ENCODE results near the gene CCN5. TPM values are rescaled to one million over a fixed set of nuclear protein-coding genes. Genes with fewer than 3 reads are reported as not detected.

The CCN5 gene
- total and polyA plus RNA-seq, 2 of the 13 experiments (the other 11 are each of a cell fraction or from before 2014, with no cell fraction given), result 0.12 TPM; not detected in 1

GRCh38 chr20:44692932-44693480 lies 22.2 kb upstream of the CCN5 start (continued):
- TF ChIP-seq ZNF646 (CRISPR knock-in tag; IDR thresholded peaks at IDR 0.05) (no peak), MAF1 (CRISPR knock-in tag; IDR thresholded peaks at IDR 0.05; ENCODE audit: borderline replicate concordance) (no peak), HNF4A (CRISPR knock-in tag; IDR thresholded peaks at IDR 0.05) (peak; percentile 72), ZNF431 (CRISPR knock-in tag; IDR thresholded peaks at IDR 0.05; ENCODE audit: borderline replicate concordance, low read depth) (no peak), ZFP41 (CRISPR knock-in tag; IDR thresholded peaks at IDR 0.05; ENCODE audit: borderline replicate concordance) (no peak), ZNF605 (CRISPR knock-in tag; IDR thresholded peaks at IDR 0.05) (peak; percentile 54; the same call in 1 of the 2 replicates), KMT2A (CRISPR knock-in tag; IDR thresholded peaks at IDR 0.05) (no peak), MXD4 (CRISPR knock-in tag; IDR thresholded peaks at IDR 0.05) (peak; percentile 63; the same call in 1 of the 2 replicates), MZF1 (CRISPR knock-in tag; IDR thresholded peaks at IDR 0.05; ENCODE audit: borderline replicate concordance) (no peak), FOXC1 (CRISPR knock-in tag; IDR thresholded peaks at IDR 0.05; ENCODE audit: borderline replicate concordance) (no peak), GMEB2 (CRISPR knock-in tag; IDR thresholded peaks at IDR 0.05; ENCODE audit: low read depth) (no peak), NCOR1 (IDR thresholded peaks at IDR 0.05; ENCODE audit: borderline replicate concordance, low read length) (peak; percentile 61; the same call in 1 of the 2 replicates), RFXANK (CRISPR knock-in tag; IDR thresholded peaks at IDR 0.05) (0 out of 2 replicates have a peak, but pooled peaks have one; percentile 62), E2F1 (CRISPR knock-in tag; IDR thresholded peaks at IDR 0.05) (no peak), KDM4B (CRISPR knock-in tag; IDR thresholded peaks at IDR 0.05) (0 out of 2 replicates have a peak, but pooled peaks have one; percentile 37), PHB2 (IDR thresholded peaks at IDR 0.05; ENCODE audit: partially characterized antibody) (no peak), NFE2L2 (IDR thresholded peaks at IDR 0.05; ENCODE audit: low read length) (no peak), CBX2 (IDR thresholded peaks at IDR 0.05; ENCODE audit: low read depth, low read length) (no peak), CBX2 (CRISPR knock-in tag; IDR thresholded peaks at IDR 0.05; ENCODE audit: low read depth) (no peak), ZSCAN12 (CRISPR knock-in tag; IDR thresholded peaks at IDR 0.05) (no peak)
- TF ChIP-seq, protein P1, sequence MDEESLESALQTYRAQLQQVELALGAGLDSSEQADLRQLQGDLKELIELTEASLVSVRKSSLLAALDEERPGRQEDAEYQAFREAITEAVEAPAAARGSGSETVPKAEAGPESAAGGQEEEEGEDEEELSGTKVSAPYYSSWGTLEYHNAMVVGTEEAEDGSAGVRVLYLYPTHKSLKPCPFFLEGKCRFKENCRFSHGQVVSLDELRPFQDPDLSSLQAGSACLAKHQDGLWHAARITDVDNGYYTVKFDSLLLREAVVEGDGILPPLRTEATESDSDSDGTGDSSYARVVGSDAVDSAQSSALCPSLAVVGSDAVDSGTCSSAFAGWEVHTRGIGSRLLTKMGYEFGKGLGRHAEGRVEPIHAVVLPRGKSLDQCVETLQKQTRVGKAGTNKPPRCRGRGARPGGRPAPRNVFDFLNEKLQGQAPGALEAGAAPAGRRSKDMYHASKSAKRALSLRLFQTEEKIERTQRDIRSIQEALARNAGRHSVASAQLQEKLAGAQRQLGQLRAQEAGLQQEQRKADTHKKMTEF (CRISPR knock-in tag; IDR thresholded peaks at IDR 0.05), result peak; percentile 83
